Skeletal muscle satellite cell (primary cell): ENCODE data around the gene GPS2.
A peak's percentile ranks its signal among the peaks of the same experiment; 100 is the strongest.

Experiments used
- H3K27me3 ChIP-seq: 2 replicates; pipeline ENCODE4 v1.7.0; 2013; ENCODE audit warnings: low read length; ENCODE audit not compliant: control insufficient read depth, insufficient read depth
- H3K36me3 ChIP-seq: 2 replicates; pipeline ENCODE4 v1.7.0; 2013; ENCODE audit warnings: mild to moderate bottlenecking, control low read depth, low read length; ENCODE audit not compliant: insufficient read depth
- H3K4me1 ChIP-seq: 2 replicates; pipeline ENCODE4 v1.7.0; 2013; ENCODE audit warnings: low read length; ENCODE audit not compliant: control insufficient read depth, insufficient read depth
- H3K4me2 ChIP-seq: 2 replicates; pipeline ENCODE4 v1.7.0; 2013; ENCODE audit warnings: mild to moderate bottlenecking, low read length
- H3K4me3 ChIP-seq: 2 replicates; pipeline ENCODE4 v1.7.0; 2013; ENCODE audit warnings: low read length
- H3K9ac ChIP-seq: 2 replicates; pipeline ENCODE4 v1.7.0; 2013; ENCODE audit warnings: mild to moderate bottlenecking, low read depth, low read length, moderate library complexity
- H3K9me3 ChIP-seq: replicated peaks from 2 replicates; pipeline ENCODE4 v1.7.0; 2013; ENCODE audit warnings: mild to moderate bottlenecking, control low read depth, low read length

The GPS2 gene

GRCh38 chr17:7294614-7295153 lies 20.5 kb downstream of the GPS2 start, which contains the start of gene YBX2:
Gene YBX2, minus strand, starts transcription at chr17:7294639. Its CDS starts 139 bp downstream, at chr17:7294500.
- Histone ChIP-seq H3K9ac (no peak within 1 kb of the TSS), H3K4me3 (peak within 1 kb of the TSS; percentile 61), H3K27me3 (peaks cover 36% of the 10 kb centered on the region), H3K9me3 (no peaks in the 10 kb centered on the region), H3K4me2 (peak within 1 kb of the TSS; percentile 71), H3K4me1 (peaks cover 10% of the 10 kb centered on the region), H3K36me3 (no peaks in the 10 kb centered on the region)

GRCh38 chr17:7293816-7294613 lies 21.1 kb downstream of the GPS2 start:
- Histone ChIP-seq H3K27me3 (peaks cover 40% of the 10 kb centered on the region), H3K9me3 (no peaks in the 10 kb centered on the region), H3K9ac (no peak overlapping the region), H3K4me3 (peak overlapping the region; percentile 45), H3K36me3 (no peaks in the 10 kb centered on the region), H3K4me1 (peaks cover 10% of the 10 kb centered on the region), H3K4me2 (peak overlapping the region; percentile 41)

- Histone ChIP-seq H3K9me3 (no peaks in the 10 kb centered on the region), H3K4me3 (no peak overlapping the region), H3K9ac (no peak overlapping the region), H3K4me1 (peaks cover 10% of the 10 kb centered on the region), H3K36me3 (no peaks in the 10 kb centered on the region), H3K4me2 (no peak overlapping the region), H3K27me3 (peaks cover 49% of the 10 kb centered on the region)
Observed at GRCh38 chr17:7293159-7293558, 22.0 kb downstream of the GPS2 start.

- Histone ChIP-seq H3K4me2 (no peak overlapping the region), H3K4me1 (peaks cover 10% of the 10 kb centered on the region), H3K27me3 (peaks cover 53% of the 10 kb centered on the region)
Observed at GRCh38 chr17:7292729-7293128, 22.4 kb downstream of the GPS2 start.

GRCh38 chr17:7292194-7292593 lies 23.0 kb downstream of the GPS2 start:
- peaks cover 59% of the 10 kb centered on the region for H3K27me3 ChIP-seq
- H3K9me3 ChIP-seq, result no peaks in the 10 kb centered on the region

More at GRCh38 chr17:7292729-7293128, 22.4 kb downstream of the GPS2 start:
- Histone ChIP-seq H3K9me3 (no peaks in the 10 kb centered on the region), H3K9ac (no peak overlapping the region), H3K36me3 (no peaks in the 10 kb centered on the region), H3K4me3 (no peak overlapping the region)

GRCh38 chr17:7290685-7291084 lies 24.5 kb downstream of the GPS2 start:
- Histone ChIP-seq H3K27me3 (peaks cover 67% of the 10 kb centered on the region), H3K4me3 (no peak overlapping the region), H3K9me3 (no peaks in the 10 kb centered on the region), H3K4me2 (no peak overlapping the region), H3K36me3 (no peaks in the 10 kb centered on the region), H3K9ac (no peak overlapping the region), H3K4me1 (peaks cover 3% of the 10 kb centered on the region)

More at GRCh38 chr17:7292194-7292593, 23.0 kb downstream of the GPS2 start:
- Histone ChIP-seq H3K4me1 (peaks cover 10% of the 10 kb centered on the region), H3K4me2 (no peak overlapping the region), H3K9ac (no peak overlapping the region), H3K4me3 (no peak overlapping the region), H3K36me3 (no peaks in the 10 kb centered on the region)

GRCh38 chr17:7290166-7290565 lies 25.0 kb downstream of the GPS2 start:
- no peak overlapping the region for H3K9ac ChIP-seq
- peaks cover 73% of the 10 kb centered on the region for H3K27me3 ChIP-seq
- no peak overlapping the region for H3K4me3 ChIP-seq

GRCh38 chr17:7289256-7290032 lies 25.7 kb downstream of the GPS2 start:
- H3K36me3 ChIP-seq, result no peaks in the 10 kb centered on the region
- H3K9me3 ChIP-seq, result no peaks in the 10 kb centered on the region
- H3K4me3 ChIP-seq, result no peak overlapping the region
- peaks cover 75% of the 10 kb centered on the region for H3K27me3 ChIP-seq
- no peaks in the 10 kb centered on the region for H3K4me1 ChIP-seq
- H3K9ac ChIP-seq, result no peak overlapping the region
- no peak overlapping the region for H3K4me2 ChIP-seq

More at GRCh38 chr17:7290166-7290565, 25.0 kb downstream of the GPS2 start:
- H3K9me3 ChIP-seq, result no peaks in the 10 kb centered on the region
- H3K4me1 ChIP-seq, result peaks cover 3% of the 10 kb centered on the region
- no peaks in the 10 kb centered on the region for H3K36me3 ChIP-seq
- no peak overlapping the region for H3K4me2 ChIP-seq

GRCh38 chr17:7285679-7286078 lies 29.5 kb downstream of the GPS2 start:
- no peaks in the 10 kb centered on the region for H3K9me3 ChIP-seq
- no peaks in the 10 kb centered on the region for H3K36me3 ChIP-seq
- no peak overlapping the region for H3K4me3 ChIP-seq
- H3K9ac ChIP-seq, result no peak overlapping the region
- H3K4me2 ChIP-seq, result no peak overlapping the region
- H3K4me1 ChIP-seq, result peaks cover 16% of the 10 kb centered on the region
- H3K27me3 ChIP-seq, result peaks cover 70% of the 10 kb centered on the region

- Histone ChIP-seq H3K4me2 (no peak overlapping the region), H3K4me3 (no peak overlapping the region), H3K27me3 (peaks cover 66% of the 10 kb centered on the region), H3K9ac (no peak overlapping the region), H3K4me1 (peaks cover 17% of the 10 kb centered on the region), H3K9me3 (no peaks in the 10 kb centered on the region), H3K36me3 (no peaks in the 10 kb centered on the region)
Observed at GRCh38 chr17:7284911-7285310, 30.2 kb downstream of the GPS2 start.

GRCh38 chr17:7283471-7284216 lies 31.5 kb downstream of the GPS2 start:
- peaks cover 17% of the 10 kb centered on the region for H3K4me1 ChIP-seq
- no peak overlapping the region for H3K4me2 ChIP-seq
- H3K9ac ChIP-seq, result no peak overlapping the region
- H3K9me3 ChIP-seq, result no peaks in the 10 kb centered on the region
- H3K4me3 ChIP-seq, result no peak overlapping the region
- peaks cover 58% of the 10 kb centered on the region for H3K27me3 ChIP-seq
- H3K36me3 ChIP-seq, result no peaks in the 10 kb centered on the region
